SJSA1 (cell line): ENCODE data around the gene MYCBPAP. TPM values are rescaled to one million over a fixed set of nuclear protein-coding genes. Genes with fewer than 3 reads are reported as not detected.

Experiments used
- DNase-seq, 2 experiments: peaks; one replicate each; pipeline ENCODE4 v3.0.0-alpha.2; 2015 to 2020; ENCODE audit warnings: low spot score in 2 of 2, low read depth in 1 of 2
- H3K27ac ChIP-seq: fragments of 250-450 bp; sonication (Bioruptor Pico); 2 replicates; pipeline ENCODE4 v1.5.1; 2020; ENCODE audit warnings: mild to moderate bottlenecking, moderate library complexity
- H3K27me3 ChIP-seq: fragments of 250-450 bp; sonication (Bioruptor Pico); replicated peaks from 2 replicates; pipeline ENCODE4 v1.5.1; 2020; ENCODE audit warnings: mild to moderate bottlenecking, moderate library complexity
- H3K36me3 ChIP-seq: fragments of 250-450 bp; sonication (Bioruptor Pico); 2 replicates; pipeline ENCODE4 v1.5.1; 2020; ENCODE audit warnings: mild to moderate bottlenecking
- H3K4me1 ChIP-seq: fragments of 250-450 bp; sonication (Bioruptor Pico); replicated peaks from 2 replicates; pipeline ENCODE4 v1.6.1; 2021; ENCODE audit warnings: mild to moderate bottlenecking
- H3K4me3 ChIP-seq: fragments of 250-450 bp; sonication (Bioruptor Pico); 2 replicates; pipeline ENCODE4 v1.5.1; 2020; ENCODE audit warnings: mild to moderate bottlenecking
- H3K9me3 ChIP-seq: fragments of 250-450 bp; sonication (Bioruptor Pico); replicated peaks from 2 replicates; pipeline ENCODE4 v1.5.1; 2020; ENCODE audit warnings: mild to moderate bottlenecking
- total RNA-seq: library from RNA; depleted of rRNA; stranded (reverse); fragments of >200 nt; shearing (Covaris generic); gene quantifications from 2 replicates; pipeline ENCODE4 v1.2.3, GENCODE V29; 2014

Gene MYCBPAP
- total RNA-seq, 1 experiment from 2014 or later = not detected

GRCh38 chr17:50522766-50523165, 14.5 kb downstream of the MYCBPAP start:
- no peak for DNase-seq
- peaks cover 3% of the 10 kb centered on the region for H3K27me3 ChIP-seq
- no peak overlapping the region for H3K4me3 ChIP-seq
- H3K9me3 ChIP-seq = no peaks in the 10 kb centered on the region
- no peaks in the 10 kb centered on the region for H3K4me1 ChIP-seq
- H3K27ac ChIP-seq = no peak overlapping the region
- no peaks in the 10 kb centered on the region for H3K36me3 ChIP-seq

DNA sequence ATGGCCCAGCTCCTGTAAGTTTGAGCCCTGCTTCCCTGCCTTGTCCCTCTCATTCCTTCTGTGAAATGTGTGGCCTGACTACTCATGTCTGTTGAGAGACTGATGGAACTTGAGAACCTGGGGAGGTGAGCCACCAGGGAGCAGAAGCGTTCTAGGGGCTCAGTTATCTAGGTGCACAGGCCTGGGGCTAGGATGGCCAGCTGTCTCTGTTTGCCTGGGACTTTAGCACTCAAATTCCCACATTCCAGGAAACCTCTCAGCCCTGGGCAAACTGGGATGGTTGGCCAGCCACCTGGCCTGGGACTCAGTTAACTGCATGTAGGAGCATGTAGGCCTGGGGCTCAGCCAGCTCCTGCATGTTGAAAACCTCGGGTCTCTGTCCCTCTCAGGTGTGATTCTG, 15.0 kb downstream of the MYCBPAP start:
- Histone ChIP-seq H3K36me3 (no peaks in the 10 kb centered on the region), H3K9me3 (no peaks in the 10 kb centered on the region), H3K27ac (no peak overlapping the region), H3K4me1 (no peaks in the 10 kb centered on the region), H3K4me3 (no peak overlapping the region), H3K27me3 (peaks cover 3% of the 10 kb centered on the region)
- no peak for DNase-seq

- peaks cover 13% of the 10 kb centered on the region for H3K27me3 ChIP-seq
- H3K9me3 ChIP-seq = no peaks in the 10 kb centered on the region
- H3K36me3 ChIP-seq = no peaks in the 10 kb centered on the region
- H3K4me3 ChIP-seq = no peak overlapping the region
- no peak overlapping the region for H3K27ac ChIP-seq
- no peaks in the 10 kb centered on the region for H3K4me1 ChIP-seq
- DNase-seq = no peak
Observed at GRCh38 chr17:50524838-50525237, 16.6 kb downstream of the MYCBPAP start.

GRCh38 chr17:50527155-50527762, 19.0 kb downstream of the MYCBPAP start:
- Histone ChIP-seq H3K36me3 (no peaks in the 10 kb centered on the region), H3K4me3 (no peak overlapping the region), H3K9me3 (no peaks in the 10 kb centered on the region), H3K27me3 (peaks cover 33% of the 10 kb centered on the region), H3K27ac (no peak overlapping the region), H3K4me1 (no peaks in the 10 kb centered on the region)
- no peak for DNase-seq

DNA sequence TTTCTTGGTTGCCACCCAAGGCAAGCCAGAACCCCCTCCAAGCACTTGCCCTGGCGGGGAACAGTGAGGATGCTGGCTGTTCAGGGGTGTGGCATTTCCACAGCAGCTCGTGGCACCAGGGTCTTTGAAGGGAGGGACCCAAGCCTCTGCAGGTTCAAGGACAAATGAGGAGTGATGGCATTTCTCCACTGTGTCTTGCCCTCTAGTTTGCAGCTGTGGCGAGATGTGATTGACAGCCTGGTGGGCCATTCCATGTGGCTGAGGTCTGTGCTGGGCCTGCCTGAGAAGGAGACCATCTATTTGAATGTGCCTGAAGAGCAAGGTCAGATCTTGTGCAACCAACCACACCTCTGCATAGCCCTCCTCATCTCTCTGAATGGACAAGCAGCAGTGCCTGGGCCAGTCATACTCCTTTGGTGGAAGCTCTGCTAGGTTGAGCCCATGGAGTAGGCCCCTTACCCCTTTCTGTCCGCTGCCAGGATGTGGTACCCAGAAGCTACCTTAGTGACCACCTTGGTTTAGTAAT, 19.8 kb downstream of the MYCBPAP start:
- H3K4me3 ChIP-seq = no peak overlapping the region
- no peaks in the 10 kb centered on the region for H3K36me3 ChIP-seq
- DNase-seq = no peak
- H3K9me3 ChIP-seq = no peaks in the 10 kb centered on the region; the same call in 1 of the 2 replicates
- H3K27ac ChIP-seq = no peak overlapping the region
- no peaks in the 10 kb centered on the region for H3K4me1 ChIP-seq
- peaks cover 41% of the 10 kb centered on the region for H3K27me3 ChIP-seq

DNA sequence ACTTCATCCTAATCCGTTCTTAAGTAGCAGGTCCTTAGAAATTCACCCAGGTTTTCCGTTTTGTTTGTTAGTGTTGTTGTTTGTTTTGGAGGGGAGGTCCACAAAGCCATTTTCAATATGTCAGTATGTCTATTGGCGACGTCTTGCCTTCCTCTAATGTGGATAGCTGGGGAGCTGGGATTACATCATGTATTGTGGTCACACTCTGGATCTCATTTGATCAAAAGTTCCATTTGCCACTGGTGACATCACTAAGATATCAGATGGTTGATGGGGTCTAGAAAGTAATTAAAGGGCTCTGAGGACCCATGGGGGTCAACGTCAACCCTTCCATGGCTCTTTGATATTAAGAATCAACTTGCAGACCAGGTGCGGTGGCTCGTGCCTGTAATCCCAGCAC, 21.6 kb downstream of the MYCBPAP start:
- Histone ChIP-seq H3K4me3 (no peak overlapping the region), H3K4me1 (no peaks in the 10 kb centered on the region), H3K27ac (no peak overlapping the region), H3K36me3 (no peaks in the 10 kb centered on the region), H3K9me3 (no peaks in the 10 kb centered on the region; the same call in 1 of the 2 replicates), H3K27me3 (peaks cover 58% of the 10 kb centered on the region)
- no peak for DNase-seq

GRCh38 chr17:50531428-50532025, 23.3 kb downstream of the MYCBPAP start:
- no peaks in the 10 kb centered on the region for H3K36me3 ChIP-seq
- H3K27me3 ChIP-seq = peaks cover 62% of the 10 kb centered on the region
- H3K9me3 ChIP-seq = no peaks in the 10 kb centered on the region; the same call in 1 of the 2 replicates
- no peak for DNase-seq
- no peaks in the 10 kb centered on the region for H3K4me1 ChIP-seq
- H3K27ac ChIP-seq = no peak overlapping the region
- no peak overlapping the region for H3K4me3 ChIP-seq

GRCh38 chr17:50532452-50533024, 24.3 kb downstream of the MYCBPAP start, which contains the start of gene EPN3:
Gene EPN3, plus strand, starts transcription at chr17:50532735. Its CDS starts 3,822 bp downstream, at chr17:50536557.
- Histone ChIP-seq H3K27me3 (peaks cover 61% of the 10 kb centered on the region), H3K27ac (no peak within 1 kb of the TSS), H3K4me1 (no peaks in the 10 kb centered on the region), H3K4me3 (no peak within 1 kb of the TSS), H3K9me3 (no peaks in the 10 kb centered on the region; the same call in 1 of the 2 replicates), H3K36me3 (no peaks in the 10 kb centered on the region)
- no peak for DNase-seq

GRCh38 chr17:50533185-50533584, 24.9 kb downstream of the MYCBPAP start:
- Histone ChIP-seq H3K9me3 (no peaks in the 10 kb centered on the region; the same call in 1 of the 2 replicates), H3K36me3 (no peaks in the 10 kb centered on the region), H3K27ac (no peak overlapping the region), H3K27me3 (peaks cover 61% of the 10 kb centered on the region), H3K4me1 (no peaks in the 10 kb centered on the region), H3K4me3 (no peak overlapping the region)
- DNase-seq = no peak

DNA sequence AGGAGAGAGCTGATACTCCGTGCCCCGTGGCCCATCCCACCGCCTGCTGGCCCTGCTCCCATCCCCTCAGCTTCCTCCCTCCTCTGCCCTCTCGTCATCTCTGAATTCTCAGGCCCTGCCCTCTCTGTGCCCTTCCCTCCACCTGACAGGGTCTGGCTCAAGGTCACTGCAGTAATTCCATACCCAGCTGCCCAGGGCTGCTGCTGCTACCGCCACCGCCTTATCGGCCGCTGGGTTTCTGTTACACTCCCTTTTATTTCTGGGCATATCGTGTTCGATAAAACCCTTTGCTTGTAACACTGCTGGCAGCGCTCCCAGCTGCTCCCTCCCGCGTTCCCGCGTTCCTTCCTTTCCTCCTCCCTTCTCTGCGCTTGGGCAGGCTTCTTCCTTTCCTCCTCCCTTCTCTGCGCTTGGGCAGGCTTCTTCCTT, 25.5 kb downstream of the MYCBPAP start:
- Histone ChIP-seq H3K4me3 (no peak overlapping the region), H3K4me1 (no peaks in the 10 kb centered on the region), H3K36me3 (no peaks in the 10 kb centered on the region), H3K9me3 (no peaks in the 10 kb centered on the region; the same call in 1 of the 2 replicates), H3K27ac (no peak overlapping the region), H3K27me3 (peaks cover 61% of the 10 kb centered on the region)
- no peak for DNase-seq

- Histone ChIP-seq H3K27me3 (peaks cover 56% of the 10 kb centered on the region), H3K9me3 (no peaks in the 10 kb centered on the region; the same call in 1 of the 2 replicates), H3K27ac (no peak overlapping the region), H3K4me1 (no peaks in the 10 kb centered on the region), H3K4me3 (no peak overlapping the region), H3K36me3 (no peaks in the 10 kb centered on the region)
- no peak for DNase-seq
Observed at GRCh38 chr17:50534222-50534978, 26.2 kb downstream of the MYCBPAP start.

DNA sequence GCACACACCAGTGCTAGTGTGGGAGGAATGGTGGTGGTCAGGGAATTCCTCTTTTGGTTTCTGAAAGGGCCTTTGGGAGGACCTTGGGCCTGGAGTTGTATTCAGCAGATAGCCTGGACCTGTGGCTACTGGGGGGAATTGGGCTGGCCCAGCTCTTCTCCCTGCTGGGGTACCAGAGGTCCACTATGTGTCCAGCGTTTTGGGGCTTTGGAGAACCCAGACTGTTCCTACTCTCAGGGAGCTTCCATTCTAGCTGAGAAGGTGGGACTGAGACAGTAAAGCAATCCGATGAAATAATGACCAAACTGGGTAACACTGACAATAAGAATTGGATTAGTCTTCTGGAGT, 26.7 kb downstream of the MYCBPAP start:
- H3K4me3 ChIP-seq = no peak overlapping the region
- no peak overlapping the region for H3K27ac ChIP-seq
- H3K9me3 ChIP-seq = no peaks in the 10 kb centered on the region; the same call in 1 of the 2 replicates
- no peaks in the 10 kb centered on the region for H3K4me1 ChIP-seq
- DNase-seq = no peak
- H3K27me3 ChIP-seq = peaks cover 50% of the 10 kb centered on the region
- no peaks in the 10 kb centered on the region for H3K36me3 ChIP-seq

GRCh38 chr17:50535407-50535806, 27.2 kb downstream of the MYCBPAP start:
- Histone ChIP-seq H3K27me3 (peaks cover 47% of the 10 kb centered on the region), H3K4me1 (no peaks in the 10 kb centered on the region), H3K27ac (no peak overlapping the region), H3K4me3 (no peak overlapping the region), H3K36me3 (no peaks in the 10 kb centered on the region), H3K9me3 (no peaks in the 10 kb centered on the region; the same call in 1 of the 2 replicates)
- no peak for DNase-seq
